GM12891 (cell line): ENCODE results near the gene RNFT2.

ENCODE experiments used
- POLR2A ChIP-seq: IDR thresholded peaks from 2 replicates; pipeline ENCODE4 v1.6.1; 2011; ENCODE audit warnings: low read depth, low read length, control low read depth
- TAF1 ChIP-seq: IDR thresholded peaks from 2 replicates; pipeline ENCODE4 v1.6.1; 2011; ENCODE audit warnings: low read depth, low read length, control low read depth

DNA sequence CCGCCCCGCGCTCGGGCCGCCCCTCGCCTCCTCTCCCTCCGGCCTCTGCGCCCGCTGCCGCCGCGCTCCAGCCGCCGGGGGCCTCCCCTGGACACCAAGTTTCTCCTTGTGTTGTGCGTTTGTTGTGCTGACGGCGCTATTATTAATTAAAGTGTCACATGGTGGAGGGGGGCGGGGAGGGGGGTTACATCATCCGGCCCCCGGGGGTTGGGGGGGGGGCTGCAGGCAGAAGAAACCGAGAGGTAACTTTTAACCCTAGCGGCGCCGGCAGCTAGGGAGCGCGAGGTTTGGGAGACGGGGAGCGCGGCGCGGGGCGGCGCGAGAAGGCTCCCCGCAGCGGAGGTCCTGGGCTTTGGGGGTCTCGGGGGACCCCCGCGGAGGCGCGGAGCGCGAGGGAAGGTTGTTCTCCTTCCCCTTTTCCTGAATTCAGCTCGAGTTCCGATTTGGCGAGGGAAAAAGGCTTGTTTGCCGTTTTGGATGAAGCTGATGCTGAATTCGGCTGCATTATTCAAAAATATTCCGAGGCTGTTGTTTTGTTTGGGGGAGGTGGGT, 143.3 kb downstream of the RNFT2 start, which contains the start of gene HRK:
- TF ChIP-seq POLR2A (no peak), TAF1 (no peak)
